OCI-LY1 (cell line): ENCODE measurements around the gene FNDC11.

Experiments
- CTCF ChIP-seq: fragments of 200-600 bp; sonication (generic), shearing (Covaris generic); IDR thresholded peaks from 2 replicates; pipeline ENCODE4 v1.5.1; 2017; ENCODE audit warnings: mild to moderate bottlenecking, antibody characterized with exemption, low read length, moderate library complexity, mixed read lengths
- EZH2 ChIP-seq: fragments of 200-600 bp; sonication (generic), shearing (Covaris generic); IDR thresholded peaks from 2 replicates; pipeline ENCODE4 v1.8.0; 2017; ENCODE audit warnings: borderline replicate concordance, mixed run types, mild to moderate bottlenecking, antibody characterized with exemption, low read length, moderate library complexity, mixed read lengths

DNA sequence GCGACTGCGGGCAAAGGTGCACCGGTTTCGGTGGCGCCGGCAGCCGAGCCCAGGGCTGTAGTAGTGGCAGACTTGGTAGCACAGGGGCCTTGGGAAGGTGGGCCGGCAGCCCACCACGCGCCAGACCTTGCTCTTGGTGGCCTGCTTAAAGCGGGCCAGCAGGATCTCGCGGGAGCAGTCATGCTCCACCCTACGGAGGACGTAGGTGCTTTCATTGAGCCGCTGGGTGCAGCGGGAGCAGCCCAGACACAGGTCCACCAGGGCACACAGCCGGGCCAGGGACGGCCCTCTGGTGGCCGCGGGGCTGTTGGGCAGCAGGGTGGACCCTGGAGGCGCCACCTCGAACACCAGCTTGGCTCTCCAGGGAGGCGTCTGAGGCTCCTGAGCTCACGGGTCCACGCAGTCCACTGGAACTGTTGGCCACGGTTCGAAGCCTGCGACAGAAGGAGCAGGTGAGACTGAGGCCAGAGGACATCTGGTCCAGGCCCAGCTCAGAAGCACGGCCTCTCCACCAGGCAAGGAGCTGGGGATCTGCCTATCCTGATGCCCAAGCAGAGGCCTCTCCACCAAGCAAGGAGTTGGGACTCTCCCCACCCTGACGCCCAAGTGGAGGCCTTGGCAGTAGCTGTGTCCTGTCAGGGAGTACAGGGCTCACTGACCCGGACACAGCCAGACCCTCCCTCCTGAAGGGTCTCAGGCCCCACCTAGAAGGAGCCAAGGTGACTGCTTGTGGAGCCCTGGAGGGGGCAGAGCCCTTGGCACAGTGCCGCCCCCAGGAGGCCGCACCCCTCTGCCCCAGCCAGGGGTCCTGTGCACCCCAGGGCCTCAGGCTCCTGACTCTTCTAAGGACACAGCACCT is 19.1 kb downstream of the FNDC11 start:
- TF ChIP-seq CTCF (no peak; the same call in 1 of the 2 replicates), EZH2 (no peak)
